Measurements from ENCODE around the gene ASPM.
A peak's percentile ranks its signal among the peaks of the same experiment; 100 is the strongest.

Gene ASPM

DNA sequence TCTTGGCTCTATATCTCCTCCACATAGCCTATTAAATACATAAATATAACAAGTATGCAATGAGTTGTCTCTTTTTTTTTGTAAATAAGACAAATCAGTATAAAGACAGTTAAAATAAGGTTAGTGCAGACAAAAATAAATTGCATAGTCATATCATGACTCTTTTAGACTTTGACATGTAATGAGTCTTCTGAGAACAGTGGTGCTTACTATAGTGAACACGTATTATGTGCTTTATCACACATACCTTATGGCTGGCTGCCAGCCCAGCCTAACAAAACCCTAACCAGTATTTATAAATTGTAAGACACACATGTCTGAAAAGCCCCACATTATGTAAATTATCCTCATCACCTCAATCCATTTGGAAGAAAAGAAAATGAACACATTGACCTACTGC, 50.3 kb downstream of the ASPM start:
- peak in 1 of 2 donors; percentile 13 for DNase-seq (ENCODE audit: low read depth in 2 of 2)

DNA sequence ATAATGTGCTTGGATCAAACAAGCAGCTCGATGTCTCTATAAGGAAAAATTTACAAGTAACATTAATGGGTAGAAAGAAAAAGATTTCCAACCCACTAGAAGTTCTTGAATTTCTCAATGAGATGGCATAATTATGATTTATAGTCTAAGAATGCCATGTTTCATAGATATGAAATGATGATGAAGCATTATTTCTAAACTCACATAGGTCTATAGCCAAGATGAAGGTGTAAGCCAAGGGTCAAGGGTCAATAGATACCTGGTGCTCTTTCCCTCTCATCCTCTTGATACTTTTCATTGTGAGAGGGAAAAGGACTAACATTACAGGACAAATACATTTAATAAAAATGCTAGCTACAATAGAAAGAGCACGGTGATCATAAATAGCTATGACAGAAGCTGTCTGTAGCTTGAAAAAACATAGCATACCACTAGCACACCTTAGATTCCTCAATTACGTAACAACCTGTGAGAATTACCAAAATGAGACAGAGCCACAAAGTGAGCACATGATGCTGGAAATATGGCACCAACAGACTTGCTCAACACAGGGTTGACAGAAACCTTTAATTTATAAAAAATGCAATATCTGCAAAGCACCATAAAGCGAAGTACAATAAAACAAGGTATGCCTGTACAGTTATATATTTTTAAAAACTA, 53.1 kb downstream of the ASPM start:
- DNase-seq (ENCODE audit: low read depth in 2 of 2), result peak in 1 of 2 donors; percentile 16
- H3K4me3 ChIP-seq (replicated peaks in 1 of 2; ENCODE audit: low read depth in 2 of 2, low read length in 2 of 2), result no peak overlapping the region
- TF ChIP-seq, protein P1, sequence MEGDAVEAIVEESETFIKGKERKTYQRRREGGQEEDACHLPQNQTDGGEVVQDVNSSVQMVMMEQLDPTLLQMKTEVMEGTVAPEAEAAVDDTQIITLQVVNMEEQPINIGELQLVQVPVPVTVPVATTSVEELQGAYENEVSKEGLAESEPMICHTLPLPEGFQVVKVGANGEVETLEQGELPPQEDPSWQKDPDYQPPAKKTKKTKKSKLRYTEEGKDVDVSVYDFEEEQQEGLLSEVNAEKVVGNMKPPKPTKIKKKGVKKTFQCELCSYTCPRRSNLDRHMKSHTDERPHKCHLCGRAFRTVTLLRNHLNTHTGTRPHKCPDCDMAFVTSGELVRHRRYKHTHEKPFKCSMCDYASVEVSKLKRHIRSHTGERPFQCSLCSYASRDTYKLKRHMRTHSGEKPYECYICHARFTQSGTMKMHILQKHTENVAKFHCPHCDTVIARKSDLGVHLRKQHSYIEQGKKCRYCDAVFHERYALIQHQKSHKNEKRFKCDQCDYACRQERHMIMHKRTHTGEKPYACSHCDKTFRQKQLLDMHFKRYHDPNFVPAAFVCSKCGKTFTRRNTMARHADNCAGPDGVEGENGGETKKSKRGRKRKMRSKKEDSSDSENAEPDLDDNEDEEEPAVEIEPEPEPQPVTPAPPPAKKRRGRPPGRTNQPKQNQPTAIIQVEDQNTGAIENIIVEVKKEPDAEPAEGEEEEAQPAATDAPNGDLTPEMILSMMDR (IDR thresholded peaks at IDR 0.05; ENCODE audit: low read depth, low read length), result no peak

More for the DNA sequence above, 50.3 kb downstream of the ASPM start:
- H3K4me3 ChIP-seq (replicated peaks in 1 of 2; ENCODE audit: low read depth in 2 of 2, low read length in 2 of 2), result no peak overlapping the region
- TF ChIP-seq, protein P1 (IDR thresholded peaks at IDR 0.05; ENCODE audit: low read depth, low read length), result no peak

DNA sequence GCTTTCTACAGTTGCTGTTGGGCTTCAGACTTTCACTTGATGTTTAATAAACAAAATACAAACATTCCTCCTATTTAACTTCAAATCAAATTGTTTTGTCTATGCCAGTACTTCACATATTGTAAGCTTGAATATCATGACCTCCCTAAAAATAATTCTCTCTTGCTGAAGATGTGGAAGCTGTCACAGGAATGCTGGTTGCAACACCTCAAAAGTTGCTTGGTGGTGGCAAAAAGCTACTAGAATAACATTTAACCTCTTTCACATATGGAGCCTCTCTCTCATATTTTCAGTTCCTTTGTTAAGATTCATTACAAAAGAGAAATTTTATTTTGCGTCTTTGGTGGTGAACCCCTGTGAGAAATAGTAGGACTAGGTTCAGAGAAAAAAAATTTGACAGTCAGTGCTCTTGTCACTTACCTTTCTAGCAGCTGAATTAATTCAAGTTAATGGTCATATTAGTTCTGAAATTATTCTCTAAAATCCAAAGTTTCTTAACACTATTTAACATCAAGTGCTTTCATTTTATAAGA, 53.9 kb downstream of the ASPM start:
- DNase-seq (ENCODE audit: low read depth in 2 of 2), result peak in 1 of 2 donors; percentile 18
- H3K4me3 ChIP-seq (replicated peaks in 1 of 2; ENCODE audit: low read depth in 2 of 2, low read length in 2 of 2), result no peak overlapping the region
- TF ChIP-seq, protein P1 (IDR thresholded peaks at IDR 0.05; ENCODE audit: low read depth, low read length), result no peak

DNA sequence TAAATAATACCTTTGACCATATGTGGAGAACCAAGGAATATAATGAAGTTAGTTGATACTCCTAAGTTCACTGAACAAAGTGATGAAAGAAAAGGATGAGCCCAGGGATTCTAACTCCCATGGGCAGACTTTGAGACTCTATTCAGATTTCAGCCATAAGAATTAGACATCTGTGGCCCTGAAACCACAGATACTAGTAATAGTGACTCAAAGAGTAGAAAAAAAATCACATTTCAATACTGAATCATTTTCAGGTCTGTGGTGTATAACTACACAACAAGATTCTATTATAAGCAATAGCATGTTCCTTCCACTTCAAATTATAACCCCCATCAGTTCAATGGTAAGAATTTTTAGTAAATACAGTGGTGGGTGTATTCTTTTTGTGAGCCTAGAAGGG, 63.0 kb downstream of the ASPM start:
- TF ChIP-seq, protein P1 (IDR thresholded peaks at IDR 0.05; ENCODE audit: low read depth, low read length), result no peak
- no peak overlapping the region for H3K4me3 ChIP-seq (replicated peaks in 1 of 2; ENCODE audit: low read depth in 2 of 2, low read length in 2 of 2)
- DNase-seq (ENCODE audit: low read depth in 2 of 2), result no peak

DNA sequence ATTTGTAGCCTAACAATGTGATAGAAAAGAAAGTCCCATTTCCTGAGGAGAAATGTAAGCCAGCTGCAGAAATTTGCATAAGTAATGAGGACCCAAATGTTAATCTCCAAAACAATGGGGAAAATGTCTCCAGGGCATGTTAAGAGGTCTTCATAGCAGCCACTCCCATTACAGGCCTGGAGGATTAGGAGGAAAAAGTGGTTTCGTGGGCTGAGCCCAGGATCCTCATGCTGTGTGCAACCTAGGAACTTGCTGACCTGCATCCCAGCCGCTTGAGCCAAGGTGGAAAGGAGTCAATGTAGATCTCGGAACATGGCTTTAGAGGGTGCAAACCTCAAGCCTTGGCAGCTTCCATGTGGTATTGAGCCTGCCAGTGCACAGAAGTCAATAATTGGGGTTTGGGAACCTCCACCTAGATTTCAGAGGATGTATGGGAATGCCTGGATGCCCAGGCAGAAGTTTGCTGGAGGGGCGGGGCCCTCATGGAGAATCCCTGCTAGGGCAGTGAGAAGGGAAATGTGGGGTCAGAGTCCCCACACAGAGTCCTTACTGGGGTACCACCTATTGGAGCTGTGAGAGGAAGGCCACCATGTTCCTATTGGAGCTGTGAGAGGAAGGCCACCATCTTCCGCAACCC, 65.2 kb downstream of the ASPM start:
- no peak overlapping the region for H3K4me3 ChIP-seq (replicated peaks in 1 of 2; ENCODE audit: low read depth in 2 of 2, low read length in 2 of 2)
- DNase-seq (ENCODE audit: low read depth in 2 of 2), result no peak
- TF ChIP-seq, protein P1 (IDR thresholded peaks at IDR 0.05; ENCODE audit: low read depth, low read length), result no peak

DNA sequence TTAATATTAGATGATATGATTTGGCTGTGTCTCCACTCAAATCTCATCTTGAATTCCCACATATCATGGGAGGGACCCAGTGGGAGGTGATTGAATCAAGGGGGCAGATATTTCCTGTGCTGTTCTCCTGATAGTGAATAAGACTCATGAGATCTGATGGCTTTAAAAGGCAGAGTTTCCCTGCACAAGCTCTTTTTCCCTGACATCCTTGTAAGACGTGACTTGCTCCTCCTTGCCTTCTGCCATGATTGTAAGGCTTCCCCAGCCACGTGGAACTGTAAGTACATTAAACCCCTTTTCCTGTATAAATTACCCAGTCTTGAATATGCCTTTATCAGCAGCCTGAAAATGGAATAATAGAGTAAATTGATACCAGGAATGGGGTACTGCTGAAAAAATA, 66.1 kb downstream of the ASPM start:
- no peak for DNase-seq (ENCODE audit: low read depth in 2 of 2)
- H3K4me3 ChIP-seq (replicated peaks in 1 of 2; ENCODE audit: low read depth in 2 of 2, low read length in 2 of 2), result no peak overlapping the region
- TF ChIP-seq, protein P1 (IDR thresholded peaks at IDR 0.05; ENCODE audit: low read depth, low read length), result no peak

Measured in cardiac fibroblast (primary cell).